ENCODE data around the gene LY6G6D.

LY6G6D gene

GRCh38 chr6:31729979-31730630, 15.0 kb downstream of the LY6G6D start:
- Histone ChIP-seq H3K4me1 (ENCODE audit: control insufficient read depth, insufficient read depth, low read length) (peaks cover 22% of the 10 kb centered on the region), H3K27ac (ENCODE audit: low read depth, low read length) (peak overlapping the region; percentile 69; the same call in 1 of the 2 replicates), H3K4me3 (ENCODE audit: low read depth, low read length) (peak overlapping the region; percentile 98), H3K9ac (ENCODE audit: low read length) (peak overlapping the region; percentile 82), H3K36me3 (ENCODE audit: control insufficient read depth, insufficient read depth, low read length) (peaks cover 61% of the 10 kb centered on the region), H3K9me3 (ENCODE audit: control insufficient read depth, insufficient read depth, low read depth, low read length) (no peaks in the 10 kb centered on the region), H3K27me3 (ENCODE audit: control insufficient read depth, insufficient read depth, low read length) (no peaks in the 10 kb centered on the region)

DNA sequence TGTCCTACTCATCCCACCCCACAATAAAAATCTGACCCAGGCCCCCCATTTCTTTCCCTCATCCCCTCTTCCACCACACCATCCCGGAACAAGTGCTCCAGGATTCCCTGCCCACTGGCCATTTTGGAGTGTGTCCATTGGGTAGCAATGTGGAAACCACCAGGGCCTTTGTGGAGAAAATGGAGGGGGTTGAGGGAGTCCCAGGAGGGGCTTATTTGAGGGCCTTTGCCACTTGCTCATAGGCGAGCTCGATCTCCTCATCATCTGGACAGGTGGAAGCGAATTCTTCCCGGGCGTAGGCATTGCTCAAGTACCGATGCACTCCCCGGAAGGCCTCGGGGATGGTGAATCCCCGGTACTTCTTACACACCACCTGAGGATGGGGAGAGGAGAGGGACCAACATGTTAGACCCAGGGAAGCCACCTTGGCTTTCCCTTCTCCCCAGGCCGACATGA, 15.5 kb downstream of the LY6G6D start:
- no peak overlapping the region for H3K9ac ChIP-seq (ENCODE audit: low read length)
- H3K27me3 ChIP-seq (ENCODE audit: control insufficient read depth, insufficient read depth, low read length), result no peaks in the 10 kb centered on the region
- H3K36me3 ChIP-seq (ENCODE audit: control insufficient read depth, insufficient read depth, low read length), result peaks cover 58% of the 10 kb centered on the region
- no peak overlapping the region for H3K27ac ChIP-seq (ENCODE audit: low read depth, low read length)
- H3K4me1 ChIP-seq (ENCODE audit: control insufficient read depth, insufficient read depth, low read length), result peaks cover 22% of the 10 kb centered on the region
- H3K4me3 ChIP-seq (ENCODE audit: low read depth, low read length), result peak overlapping the region; percentile 98
- H3K9me3 ChIP-seq (ENCODE audit: control insufficient read depth, insufficient read depth, low read depth, low read length), result no peaks in the 10 kb centered on the region

DNA sequence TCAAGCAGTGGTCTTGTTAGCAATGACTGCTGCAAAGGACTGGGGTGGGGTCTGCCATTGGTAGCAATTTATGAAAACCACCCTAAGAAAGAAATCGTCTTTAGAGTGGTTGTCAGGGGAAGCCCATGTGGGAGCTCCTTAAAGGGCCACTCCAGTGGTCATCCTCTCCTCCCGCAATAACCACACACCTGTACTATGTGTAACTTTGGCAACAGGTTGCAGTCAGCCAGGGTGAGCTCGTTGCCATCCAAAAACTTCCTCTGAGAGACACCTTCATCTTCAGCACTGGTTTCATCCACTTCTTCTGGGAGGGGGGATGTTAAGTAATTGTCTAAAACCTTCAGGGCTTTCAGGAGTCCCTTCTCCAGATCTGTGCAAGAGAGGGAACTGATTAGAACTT, 16.9 kb downstream of the LY6G6D start:
- peaks cover 45% of the 10 kb centered on the region for H3K36me3 ChIP-seq (ENCODE audit: control insufficient read depth, insufficient read depth, low read length)
- no peaks in the 10 kb centered on the region for H3K27me3 ChIP-seq (ENCODE audit: control insufficient read depth, insufficient read depth, low read length)
- H3K9ac ChIP-seq (ENCODE audit: low read length), result no peak overlapping the region
- no peaks in the 10 kb centered on the region for H3K9me3 ChIP-seq (ENCODE audit: control insufficient read depth, insufficient read depth, low read depth, low read length)
- no peak overlapping the region for H3K4me3 ChIP-seq (ENCODE audit: low read depth, low read length)
- H3K4me1 ChIP-seq (ENCODE audit: control insufficient read depth, insufficient read depth, low read length), result peaks cover 27% of the 10 kb centered on the region
- no peak overlapping the region for H3K27ac ChIP-seq (ENCODE audit: low read depth, low read length)

DNA sequence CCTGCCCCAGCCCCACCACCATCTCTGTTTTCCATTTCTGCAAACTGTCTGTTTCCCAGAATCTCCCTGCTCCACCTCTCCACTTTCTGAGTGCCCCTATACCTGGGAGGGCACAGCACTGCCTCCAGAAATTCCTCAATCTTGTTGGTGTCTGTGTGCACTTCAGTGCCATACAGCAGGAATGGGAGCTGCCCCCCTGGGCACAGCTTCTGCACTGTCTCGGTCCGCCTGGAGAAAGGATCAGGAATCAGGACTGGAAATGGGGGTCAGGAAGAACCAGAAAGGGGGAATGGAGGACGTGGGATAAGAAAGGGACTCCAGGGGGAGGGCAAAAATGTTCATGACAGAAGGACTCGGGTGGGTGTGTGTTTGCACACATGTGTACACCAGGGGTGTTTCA, 18.6 kb downstream of the LY6G6D start:
- no peak overlapping the region for H3K9ac ChIP-seq (ENCODE audit: low read length)
- H3K4me1 ChIP-seq (ENCODE audit: control insufficient read depth, insufficient read depth, low read length), result peaks cover 40% of the 10 kb centered on the region
- H3K4me3 ChIP-seq (ENCODE audit: low read depth, low read length), result peak overlapping the region; percentile 82; the same call in 1 of the 2 replicates
- no peaks in the 10 kb centered on the region for H3K27me3 ChIP-seq (ENCODE audit: control insufficient read depth, insufficient read depth, low read length)
- peaks cover 36% of the 10 kb centered on the region for H3K36me3 ChIP-seq (ENCODE audit: control insufficient read depth, insufficient read depth, low read length)
- H3K27ac ChIP-seq (ENCODE audit: low read depth, low read length), result peak overlapping the region; percentile 66; the same call in 1 of the 2 replicates
- H3K9me3 ChIP-seq (ENCODE audit: control insufficient read depth, insufficient read depth, low read depth, low read length), result no peaks in the 10 kb centered on the region

DNA sequence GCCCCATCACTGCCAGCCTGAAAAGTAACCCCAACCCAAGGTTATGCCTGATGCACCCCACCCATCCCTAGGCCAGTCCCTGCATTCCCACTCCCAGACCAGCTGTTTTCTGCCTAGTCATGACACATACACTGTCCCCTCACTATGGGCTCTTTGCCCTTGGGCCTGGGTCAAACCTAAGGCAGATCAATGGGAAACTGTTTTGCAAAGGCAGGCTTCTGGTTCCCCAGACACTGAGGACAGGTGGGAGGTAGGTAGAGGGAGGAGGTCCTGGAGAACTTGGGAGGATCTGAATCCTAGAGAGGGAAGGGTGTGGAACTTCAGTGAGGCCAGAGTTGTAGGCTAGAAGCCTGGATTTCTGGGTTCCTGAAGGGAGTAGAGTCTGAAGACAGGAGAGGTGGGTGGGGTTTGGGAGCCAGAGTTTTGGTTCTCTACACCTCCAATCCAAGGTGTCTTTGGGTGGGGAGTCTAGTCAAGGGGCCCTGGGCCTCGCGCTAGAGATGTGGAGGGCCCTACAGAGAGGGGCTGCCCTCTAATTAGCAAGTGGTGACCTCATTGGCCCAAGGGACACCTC, 19.2 kb downstream of the LY6G6D start:
- Histone ChIP-seq H3K4me3 (ENCODE audit: low read depth, low read length) (peak overlapping the region; percentile 82), H3K27me3 (ENCODE audit: control insufficient read depth, insufficient read depth, low read length) (no peaks in the 10 kb centered on the region), H3K9ac (ENCODE audit: low read length) (peak overlapping the region; percentile 78), H3K27ac (ENCODE audit: low read depth, low read length) (peak overlapping the region; percentile 66; the same call in 1 of the 2 replicates), H3K4me1 (ENCODE audit: control insufficient read depth, insufficient read depth, low read length) (peaks cover 37% of the 10 kb centered on the region), H3K9me3 (ENCODE audit: control insufficient read depth, insufficient read depth, low read depth, low read length) (no peaks in the 10 kb centered on the region), H3K36me3 (ENCODE audit: control insufficient read depth, insufficient read depth, low read length) (peaks cover 36% of the 10 kb centered on the region)

DNA sequence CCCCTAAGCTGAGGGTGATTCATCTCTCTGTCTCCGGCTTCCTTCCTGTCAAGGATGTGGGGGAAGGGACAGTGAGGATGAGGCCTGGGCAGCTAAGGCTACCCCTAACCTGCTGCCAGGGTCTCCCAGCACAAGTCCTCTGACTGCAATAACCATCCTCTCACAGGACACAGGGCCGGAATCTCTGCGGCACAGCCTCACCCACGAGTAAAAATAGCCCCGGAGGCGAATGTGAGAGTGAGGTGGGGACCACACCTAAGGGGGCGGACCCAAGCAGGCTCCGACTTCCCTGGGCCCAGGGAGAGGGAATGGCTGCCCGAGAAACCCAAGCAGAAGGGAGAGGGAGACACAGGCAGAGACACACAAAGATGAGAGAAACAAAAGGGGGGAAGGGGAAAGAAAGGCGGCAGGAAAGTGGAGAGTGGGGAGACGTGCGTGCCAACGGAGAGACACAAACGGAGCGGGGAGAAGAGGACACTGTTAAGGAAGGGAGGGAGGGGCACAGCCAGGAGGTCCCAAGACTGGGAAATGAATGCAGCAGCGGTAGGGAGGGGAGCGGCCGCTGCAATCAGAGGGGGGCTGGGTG, 19.8 kb downstream of the LY6G6D start:
- Histone ChIP-seq H3K36me3 (ENCODE audit: control insufficient read depth, insufficient read depth, low read length) (peaks cover 36% of the 10 kb centered on the region), H3K9me3 (ENCODE audit: control insufficient read depth, insufficient read depth, low read depth, low read length) (no peaks in the 10 kb centered on the region), H3K4me3 (ENCODE audit: low read depth, low read length) (peak overlapping the region; percentile 82), H3K27me3 (ENCODE audit: control insufficient read depth, insufficient read depth, low read length) (no peaks in the 10 kb centered on the region), H3K27ac (ENCODE audit: low read depth, low read length) (peak overlapping the region; percentile 61; the same call in 1 of the 2 replicates), H3K4me1 (ENCODE audit: control insufficient read depth, insufficient read depth, low read length) (peaks cover 37% of the 10 kb centered on the region), H3K9ac (ENCODE audit: low read length) (peak overlapping the region; percentile 78)

DNA sequence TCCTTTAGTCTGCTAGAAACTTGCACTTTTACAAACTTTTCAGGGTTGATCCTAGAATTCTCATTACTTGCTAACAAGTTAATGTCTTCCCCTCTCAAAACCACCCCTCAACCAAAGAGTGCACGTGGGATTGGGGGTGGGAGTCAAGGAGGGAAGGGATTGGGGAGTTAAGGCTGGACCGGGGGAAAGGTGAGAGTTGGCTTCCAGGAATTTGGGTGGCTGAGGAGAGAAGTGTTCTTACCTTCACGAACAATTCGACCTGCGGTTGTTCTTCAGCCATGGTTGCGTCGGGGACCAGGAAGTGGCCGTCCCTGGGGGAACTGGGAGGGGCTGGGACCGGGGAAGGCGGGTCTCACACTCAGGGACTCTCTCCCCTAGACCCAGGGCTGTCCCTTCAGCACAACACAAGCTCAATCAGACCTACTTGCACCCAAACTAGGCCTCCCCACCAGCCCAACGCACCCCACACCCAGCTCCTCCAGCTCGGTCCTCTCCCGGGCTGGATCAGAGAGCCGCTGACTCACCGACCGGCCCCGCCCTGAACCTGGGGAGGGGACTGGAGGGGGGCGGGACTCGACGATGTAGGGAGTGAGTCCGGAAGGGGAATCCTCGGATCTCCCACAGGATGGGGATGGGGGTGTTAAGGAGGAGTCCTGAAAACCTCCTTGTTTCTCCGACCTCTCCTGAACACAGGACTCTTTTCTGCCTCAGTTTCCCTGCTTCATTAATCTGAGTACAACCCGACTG, 21.0 kb downstream of the LY6G6D start, which contains the start of gene CLIC1:
Gene CLIC1, minus strand, starts transcription at position 510 of the 747 bp plus-strand sequence. Its CDS starts 230 bp downstream, at position 280.
- H3K36me3 ChIP-seq (ENCODE audit: control insufficient read depth, insufficient read depth, low read length), result peaks cover 30% of the 10 kb centered on the region
- H3K9ac ChIP-seq (ENCODE audit: low read length), result peak within 1 kb of the TSS; percentile 78
- H3K4me3 ChIP-seq (ENCODE audit: low read depth, low read length), result peak within 1 kb of the TSS; percentile 82
- no peaks in the 10 kb centered on the region for H3K9me3 ChIP-seq (ENCODE audit: control insufficient read depth, insufficient read depth, low read depth, low read length)
- H3K27me3 ChIP-seq (ENCODE audit: control insufficient read depth, insufficient read depth, low read length), result no peaks in the 10 kb centered on the region
- peak within 1 kb of the TSS; percentile 60 for H3K27ac ChIP-seq (ENCODE audit: low read depth, low read length)
- peaks cover 40% of the 10 kb centered on the region for H3K4me1 ChIP-seq (ENCODE audit: control insufficient read depth, insufficient read depth, low read length)

DNA sequence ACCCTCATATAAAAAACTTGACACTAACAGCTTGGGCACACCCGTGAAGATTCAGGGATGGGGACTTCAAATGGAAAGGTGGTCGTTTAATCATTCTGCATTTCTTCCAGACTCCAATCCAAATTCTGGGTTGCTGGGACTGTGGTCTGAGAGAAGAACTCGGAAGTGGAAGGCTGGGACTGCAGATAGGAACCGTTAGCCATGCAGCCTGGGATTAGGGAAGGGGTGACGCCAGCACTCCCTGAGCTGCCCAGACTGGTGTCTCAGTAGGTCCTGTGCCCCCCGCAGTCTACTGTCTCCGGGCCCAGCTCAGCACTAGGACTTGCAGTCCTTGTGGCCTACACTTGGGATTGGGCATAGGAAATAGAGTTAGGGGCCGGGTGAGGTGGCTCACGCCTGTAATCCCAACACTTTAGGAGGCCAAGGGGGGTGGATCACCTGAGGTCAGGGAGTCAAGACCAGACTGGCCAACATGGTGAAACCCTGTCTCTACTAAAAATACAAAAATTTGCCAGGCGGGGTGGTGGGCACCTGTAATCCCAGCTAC, 21.7 kb downstream of the LY6G6D start:
- H3K4me1 ChIP-seq (ENCODE audit: control insufficient read depth, insufficient read depth, low read length), result peaks cover 40% of the 10 kb centered on the region

DNA sequence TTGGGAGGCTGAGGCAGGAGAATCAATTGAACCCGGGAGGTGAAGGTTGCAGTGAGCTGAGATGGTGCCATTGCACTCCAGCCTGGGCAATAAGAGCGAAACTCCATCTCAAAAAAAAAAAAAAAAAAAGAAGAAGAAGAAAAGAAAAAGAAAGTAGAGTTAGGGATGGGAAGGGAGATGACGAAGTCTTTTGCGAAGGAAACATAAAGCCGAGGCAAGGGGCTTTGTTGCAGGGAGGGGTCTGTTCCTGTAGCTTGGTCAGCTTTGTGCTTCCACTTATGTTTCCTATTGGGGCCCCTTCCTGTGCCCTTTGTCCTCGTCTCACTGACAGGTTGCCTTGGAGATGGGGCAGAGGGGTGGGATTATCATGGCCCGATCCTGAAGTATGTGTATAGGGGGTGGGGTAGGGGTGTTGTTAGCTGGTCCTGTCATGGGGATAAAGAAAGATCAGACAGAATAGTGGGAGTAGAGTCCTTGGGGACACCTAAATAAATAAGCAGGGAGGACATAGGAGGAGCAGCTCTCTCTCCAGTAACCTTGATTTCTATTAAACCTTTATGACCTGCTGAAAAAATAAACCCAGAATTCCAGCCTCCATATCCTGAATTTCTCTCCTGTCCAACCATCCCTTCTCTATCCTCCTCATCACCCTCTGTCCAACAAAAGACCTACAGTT, 22.3 kb downstream of the LY6G6D start:
- Histone ChIP-seq H3K9ac (ENCODE audit: low read length) (peak overlapping the region; percentile 58), H3K4me1 (ENCODE audit: control insufficient read depth, insufficient read depth, low read length) (peaks cover 40% of the 10 kb centered on the region), H3K27me3 (ENCODE audit: control insufficient read depth, insufficient read depth, low read length) (no peaks in the 10 kb centered on the region), H3K27ac (ENCODE audit: low read depth, low read length) (peak overlapping the region; percentile 41; the same call in 1 of the 2 replicates), H3K36me3 (ENCODE audit: control insufficient read depth, insufficient read depth, low read length) (peaks cover 29% of the 10 kb centered on the region), H3K9me3 (ENCODE audit: control insufficient read depth, insufficient read depth, low read depth, low read length) (no peaks in the 10 kb centered on the region), H3K4me3 (ENCODE audit: low read depth, low read length) (peak overlapping the region; percentile 31; the same call in 1 of the 2 replicates)

More for the DNA sequence above, 21.7 kb downstream of the LY6G6D start:
- Histone ChIP-seq H3K9me3 (ENCODE audit: control insufficient read depth, insufficient read depth, low read depth, low read length) (no peaks in the 10 kb centered on the region), H3K36me3 (ENCODE audit: control insufficient read depth, insufficient read depth, low read length) (peaks cover 29% of the 10 kb centered on the region), H3K9ac (ENCODE audit: low read length) (peak overlapping the region; percentile 78), H3K4me3 (ENCODE audit: low read depth, low read length) (peak overlapping the region; percentile 82), H3K27me3 (ENCODE audit: control insufficient read depth, insufficient read depth, low read length) (no peaks in the 10 kb centered on the region), H3K27ac (ENCODE audit: low read depth, low read length) (peak overlapping the region; percentile 60; the same call in 1 of the 2 replicates)

Data from HUES6 (cell line).